ENCODE data around the gene TTC32.

DNA sequence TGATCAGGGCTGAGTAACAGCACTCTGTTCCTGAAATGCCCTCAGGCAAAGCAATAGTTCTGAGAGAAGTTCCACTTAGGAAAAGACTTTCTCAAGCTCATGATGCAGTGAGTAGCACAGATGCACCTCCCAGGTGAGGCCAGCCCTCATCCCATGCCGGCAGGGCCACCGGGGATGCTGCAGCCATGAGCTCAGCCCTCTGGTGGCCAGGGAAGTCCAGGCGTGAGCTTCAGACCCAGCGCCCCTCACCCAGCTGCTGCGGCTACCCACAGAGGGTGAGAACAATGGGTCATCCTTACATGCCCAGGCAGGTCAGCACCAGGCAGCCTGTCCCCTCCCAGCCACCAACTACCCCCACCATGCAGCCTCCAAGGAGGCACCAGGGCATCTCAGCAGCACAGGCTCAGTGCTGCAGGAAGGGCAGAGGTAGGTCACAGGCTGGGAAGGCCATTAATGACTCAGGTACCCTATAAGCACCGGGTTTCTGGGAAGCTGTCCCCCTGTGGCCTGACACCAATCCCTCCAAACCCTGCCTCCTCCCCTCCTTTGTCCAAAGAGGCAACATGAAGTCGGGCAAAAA is 50.6 kb downstream of the TTC32 start:
- TF ChIP-seq, protein P1, sequence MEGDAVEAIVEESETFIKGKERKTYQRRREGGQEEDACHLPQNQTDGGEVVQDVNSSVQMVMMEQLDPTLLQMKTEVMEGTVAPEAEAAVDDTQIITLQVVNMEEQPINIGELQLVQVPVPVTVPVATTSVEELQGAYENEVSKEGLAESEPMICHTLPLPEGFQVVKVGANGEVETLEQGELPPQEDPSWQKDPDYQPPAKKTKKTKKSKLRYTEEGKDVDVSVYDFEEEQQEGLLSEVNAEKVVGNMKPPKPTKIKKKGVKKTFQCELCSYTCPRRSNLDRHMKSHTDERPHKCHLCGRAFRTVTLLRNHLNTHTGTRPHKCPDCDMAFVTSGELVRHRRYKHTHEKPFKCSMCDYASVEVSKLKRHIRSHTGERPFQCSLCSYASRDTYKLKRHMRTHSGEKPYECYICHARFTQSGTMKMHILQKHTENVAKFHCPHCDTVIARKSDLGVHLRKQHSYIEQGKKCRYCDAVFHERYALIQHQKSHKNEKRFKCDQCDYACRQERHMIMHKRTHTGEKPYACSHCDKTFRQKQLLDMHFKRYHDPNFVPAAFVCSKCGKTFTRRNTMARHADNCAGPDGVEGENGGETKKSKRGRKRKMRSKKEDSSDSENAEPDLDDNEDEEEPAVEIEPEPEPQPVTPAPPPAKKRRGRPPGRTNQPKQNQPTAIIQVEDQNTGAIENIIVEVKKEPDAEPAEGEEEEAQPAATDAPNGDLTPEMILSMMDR (IDR thresholded peaks at IDR 0.05): no peak
- TF ChIP-seq JUN (CRISPR knock-in tag; IDR thresholded peaks at IDR 0.05) (no peak), E2F4 (CRISPR knock-in tag; IDR thresholded peaks at IDR 0.05; ENCODE audit: borderline replicate concordance, low read depth) (no peak), FOXK1 (CRISPR knock-in tag; IDR thresholded peaks at IDR 0.05) (no peak), ATF2 (CRISPR knock-in tag; IDR thresholded peaks at IDR 0.05; ENCODE audit: borderline replicate concordance, low read depth) (no peak), ARID4B (CRISPR knock-in tag; IDR thresholded peaks at IDR 0.05; ENCODE audit: borderline replicate concordance) (no peak), CREM (CRISPR knock-in tag; IDR thresholded peaks at IDR 0.05) (no peak), NR1H2 (CRISPR knock-in tag; IDR thresholded peaks at IDR 0.05) (no peak), ZMAT4 (CRISPR knock-in tag; IDR thresholded peaks at IDR 0.05) (no peak), NFYB (CRISPR knock-in tag; conservative IDR thresholded peaks at IDR 0.05; ENCODE audit: low read depth) (no peak), MAX (CRISPR knock-in tag; IDR thresholded peaks at IDR 0.05) (no peak), TEAD4 (CRISPR knock-in tag; IDR thresholded peaks at IDR 0.05) (no peak)
- TF ChIP-seq, protein P2, sequence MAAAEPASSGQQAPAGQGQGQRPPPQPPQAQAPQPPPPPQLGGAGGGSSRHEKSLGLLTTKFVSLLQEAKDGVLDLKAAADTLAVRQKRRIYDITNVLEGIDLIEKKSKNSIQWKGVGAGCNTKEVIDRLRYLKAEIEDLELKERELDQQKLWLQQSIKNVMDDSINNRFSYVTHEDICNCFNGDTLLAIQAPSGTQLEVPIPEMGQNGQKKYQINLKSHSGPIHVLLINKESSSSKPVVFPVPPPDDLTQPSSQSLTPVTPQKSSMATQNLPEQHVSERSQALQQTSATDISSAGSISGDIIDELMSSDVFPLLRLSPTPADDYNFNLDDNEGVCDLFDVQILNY (CRISPR knock-in tag; IDR thresholded peaks at IDR 0.05): no peak
- TF ChIP-seq, protein P3, sequence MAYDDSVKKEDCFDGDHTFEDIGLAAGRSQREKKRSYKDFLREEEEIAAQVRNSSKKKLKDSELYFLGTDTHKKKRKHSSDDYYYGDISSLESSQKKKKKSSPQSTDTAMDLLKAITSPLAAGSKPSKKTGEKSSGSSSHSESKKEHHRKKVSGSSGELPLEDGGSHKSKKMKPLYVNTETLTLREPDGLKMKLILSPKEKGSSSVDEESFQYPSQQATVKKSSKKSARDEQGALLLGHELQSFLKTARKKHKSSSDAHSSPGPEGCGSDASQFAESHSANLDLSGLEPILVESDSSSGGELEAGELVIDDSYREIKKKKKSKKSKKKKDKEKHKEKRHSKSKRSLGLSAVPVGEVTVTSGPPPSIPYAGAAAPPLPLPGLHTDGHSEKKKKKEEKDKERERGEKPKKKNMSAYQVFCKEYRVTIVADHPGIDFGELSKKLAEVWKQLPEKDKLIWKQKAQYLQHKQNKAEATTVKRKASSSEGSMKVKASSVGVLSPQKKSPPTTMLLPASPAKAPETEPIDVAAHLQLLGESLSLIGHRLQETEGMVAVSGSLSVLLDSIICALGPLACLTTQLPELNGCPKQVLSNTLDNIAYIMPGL (CRISPR knock-in tag; IDR thresholded peaks at IDR 0.05): no peak
